GM12801 (cell line): ENCODE results near the gene DPP10.

Source experiments
- TF ChIP-seq, protein P1 (sequence below): IDR thresholded peaks from one replicate; pipeline ENCODE4 v1.5.1; 2011; ENCODE audit warnings: control low read depth; ENCODE audit not compliant: insufficient read length; ENCODE audit errors: extremely low read depth

DPP10 gene

DNA sequence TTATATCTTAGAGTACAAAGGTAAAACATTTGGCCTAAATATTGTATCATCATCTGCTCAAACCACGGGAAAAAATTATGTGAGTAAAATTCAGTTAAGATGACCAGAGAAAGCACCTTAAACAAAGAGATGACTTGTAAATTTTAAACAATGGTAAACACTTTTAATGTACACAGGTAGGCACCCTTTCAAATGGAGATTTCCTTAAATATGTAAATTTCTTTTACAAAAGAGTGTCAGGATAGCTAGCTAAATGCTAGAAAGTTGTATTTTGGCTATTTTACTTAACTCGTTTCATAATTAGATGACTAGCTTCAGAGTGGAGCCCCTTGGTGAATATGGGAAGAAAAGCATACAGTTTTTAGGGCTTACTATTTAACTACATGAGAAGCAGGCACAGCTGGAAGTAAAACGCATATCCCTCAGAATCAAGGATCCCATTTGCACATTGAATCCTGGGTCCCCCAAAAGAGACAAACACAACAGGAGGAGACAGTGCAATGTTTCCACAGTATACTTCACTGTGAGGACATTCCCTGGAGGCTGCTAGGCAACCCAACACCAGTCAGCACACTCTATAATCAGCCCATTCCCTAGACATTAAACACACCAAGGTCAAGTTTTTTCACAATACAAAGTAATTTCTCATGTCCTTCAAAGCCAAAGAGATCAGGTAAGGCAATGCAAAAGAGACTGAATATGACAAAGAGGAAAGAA, 1154.4 kb downstream of the DPP10 start:
- TF ChIP-seq, protein P1, sequence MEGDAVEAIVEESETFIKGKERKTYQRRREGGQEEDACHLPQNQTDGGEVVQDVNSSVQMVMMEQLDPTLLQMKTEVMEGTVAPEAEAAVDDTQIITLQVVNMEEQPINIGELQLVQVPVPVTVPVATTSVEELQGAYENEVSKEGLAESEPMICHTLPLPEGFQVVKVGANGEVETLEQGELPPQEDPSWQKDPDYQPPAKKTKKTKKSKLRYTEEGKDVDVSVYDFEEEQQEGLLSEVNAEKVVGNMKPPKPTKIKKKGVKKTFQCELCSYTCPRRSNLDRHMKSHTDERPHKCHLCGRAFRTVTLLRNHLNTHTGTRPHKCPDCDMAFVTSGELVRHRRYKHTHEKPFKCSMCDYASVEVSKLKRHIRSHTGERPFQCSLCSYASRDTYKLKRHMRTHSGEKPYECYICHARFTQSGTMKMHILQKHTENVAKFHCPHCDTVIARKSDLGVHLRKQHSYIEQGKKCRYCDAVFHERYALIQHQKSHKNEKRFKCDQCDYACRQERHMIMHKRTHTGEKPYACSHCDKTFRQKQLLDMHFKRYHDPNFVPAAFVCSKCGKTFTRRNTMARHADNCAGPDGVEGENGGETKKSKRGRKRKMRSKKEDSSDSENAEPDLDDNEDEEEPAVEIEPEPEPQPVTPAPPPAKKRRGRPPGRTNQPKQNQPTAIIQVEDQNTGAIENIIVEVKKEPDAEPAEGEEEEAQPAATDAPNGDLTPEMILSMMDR = no peak

DNA sequence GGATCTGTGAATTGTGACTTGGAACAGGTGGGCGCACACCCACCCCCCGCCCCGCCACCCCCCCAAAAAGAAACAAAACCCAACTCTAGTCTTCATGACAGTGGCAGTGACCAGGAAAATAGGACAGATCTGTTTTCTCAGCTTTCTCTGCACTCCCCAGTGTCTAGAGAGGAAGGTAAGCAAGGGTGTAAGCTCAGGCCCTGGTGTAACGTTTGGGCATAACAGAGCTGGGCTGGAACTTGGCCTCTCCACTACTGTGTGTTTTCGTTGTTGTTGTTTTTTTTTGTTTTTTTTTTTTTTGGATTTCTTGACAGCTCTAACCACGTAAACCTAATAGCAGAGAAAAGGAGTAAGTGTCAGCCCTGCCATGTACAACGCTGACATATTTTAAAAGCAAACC, 1160.8 kb downstream of the DPP10 start:
- TF ChIP-seq, protein P1 = no peak

DNA sequence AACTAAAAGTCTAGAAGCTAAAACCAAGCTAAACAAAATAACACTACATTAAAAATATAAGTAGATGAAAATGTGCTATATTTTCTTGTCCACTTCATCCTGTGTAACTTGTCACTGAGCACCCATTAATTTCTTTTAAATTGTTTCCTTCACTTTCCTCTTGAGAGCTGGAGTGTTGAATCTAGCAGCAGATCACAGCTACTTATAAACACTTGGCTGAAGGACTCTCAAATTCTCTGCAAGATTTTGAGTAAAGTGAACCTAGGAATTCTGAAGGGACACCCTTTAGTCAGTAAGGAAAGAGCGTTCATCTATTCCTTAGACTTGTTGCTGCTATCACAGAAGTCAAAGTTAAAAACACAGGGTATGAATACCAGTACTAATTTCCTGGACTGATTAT, 1163.9 kb downstream of the DPP10 start:
- TF ChIP-seq, protein P1 = no peak

DNA sequence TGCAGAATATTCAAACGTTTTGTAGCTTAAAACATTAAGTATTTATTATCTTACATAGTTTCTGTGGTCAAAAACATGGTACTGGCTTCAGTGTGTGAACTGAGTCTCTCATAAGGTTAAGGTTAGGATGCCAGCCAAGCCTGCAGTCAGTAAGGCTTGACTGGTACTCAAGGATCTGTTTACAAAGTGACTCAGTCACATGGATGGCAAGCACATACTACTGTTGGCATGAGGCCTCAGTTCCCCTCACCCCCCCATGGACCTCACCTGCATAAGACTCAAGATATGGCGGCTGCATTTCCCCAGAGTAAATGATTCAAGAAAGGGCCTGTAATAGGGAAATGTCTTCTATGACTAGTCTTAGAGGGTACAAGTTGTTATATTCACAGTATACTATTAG, 1167.5 kb downstream of the DPP10 start:
- TF ChIP-seq, protein P1 = no peak

DNA sequence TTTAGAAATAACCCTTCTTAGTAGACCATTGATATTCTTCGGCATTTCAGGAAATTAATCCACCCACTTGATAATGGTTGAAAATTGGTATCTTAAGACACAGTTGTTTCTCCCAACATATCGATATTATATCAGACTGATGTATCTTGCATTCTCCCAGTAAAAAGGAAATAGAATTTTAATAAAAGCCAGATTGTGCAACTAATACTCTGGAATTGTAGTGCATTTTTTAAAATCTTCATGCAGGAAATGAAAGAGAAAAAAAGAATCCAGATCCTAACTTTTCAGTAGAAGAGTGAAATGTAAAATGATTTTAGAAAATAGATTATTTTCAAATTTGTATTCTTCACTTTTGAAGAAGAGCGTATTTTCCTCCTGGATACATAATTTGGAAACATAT, 1168.4 kb downstream of the DPP10 start:
- TF ChIP-seq, protein P1 = no peak

DNA sequence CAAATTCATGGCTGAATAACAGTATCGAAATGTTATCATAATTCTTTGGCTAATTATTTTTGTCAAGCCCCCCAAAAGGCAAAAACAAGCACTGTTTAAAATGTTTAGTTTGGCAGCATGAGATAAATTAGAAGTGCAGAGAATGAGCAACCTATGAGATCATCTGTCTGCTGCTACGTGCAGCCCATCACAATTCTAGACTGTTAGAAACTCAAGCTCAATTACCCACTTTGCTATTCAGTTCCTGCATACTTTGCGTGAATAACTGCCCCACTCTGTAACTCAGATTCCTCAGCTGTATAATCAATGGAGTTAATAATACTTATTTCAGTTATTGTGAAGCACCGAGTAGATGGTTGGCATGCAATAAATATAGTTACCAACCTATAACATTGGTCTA, 1181.9 kb downstream of the DPP10 start:
- TF ChIP-seq, protein P1 = no peak

DNA sequence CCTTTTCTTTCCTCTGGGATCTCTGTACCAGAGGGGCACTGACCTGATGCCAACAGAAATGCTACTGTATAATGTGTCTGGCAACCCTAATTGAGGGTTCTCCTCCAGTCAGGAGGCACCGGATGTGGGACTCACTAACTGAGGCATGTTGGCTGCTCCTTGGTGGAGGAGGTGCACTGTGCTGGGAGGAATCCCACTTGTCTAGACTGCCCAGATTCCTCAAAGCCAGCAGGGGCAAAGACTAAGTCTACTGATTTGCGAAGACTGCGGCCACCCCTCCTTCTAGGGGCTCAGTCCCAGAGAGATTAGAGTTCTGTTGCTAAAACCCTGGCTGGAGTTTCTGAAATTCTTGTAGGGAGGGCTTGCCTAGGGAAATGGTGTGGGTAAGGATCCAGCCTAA, 1192.1 kb downstream of the DPP10 start:
- TF ChIP-seq, protein P1 = no peak
